Left renal cortex interstitium (tissue), 4 donors: Measurements from ENCODE around the gene GMFB. TPM values are rescaled to one million over a fixed set of nuclear protein-coding genes. Genes with fewer than 3 reads are reported as not detected.

Experiments used
- DNase-seq, 4 donors: peaks; one replicate each; pipeline ENCODE4 v3.0.0-alpha.2; 2013; ENCODE audit warnings: low read depth in 4 of 4, low spot score in 2 of 4, missing footprints in 1 of 4
- polyA plus RNA-seq, 4 donors: library from polyadenylated mRNA; unstranded; fragments of 120-200 nt; gene quantifications; one replicate each; pipeline ENCODE4 v1.2.1, GENCODE V29; 2013; ENCODE audit not compliant: insufficient read length in 4 of 4

GMFB gene
- polyA plus RNA-seq, 4 donors: 76.3 to 98.5 (median 95.4) TPM

GRCh38 chr14:54493293-54493692, 4.5 kb upstream of the GMFB start:
- no peak for DNase-seq

- no peak for DNase-seq
These were observed 1.8 kb upstream of the GMFB start for GRCh38 chr14:54490445-54491175.

- no peak for DNase-seq
These were observed 1.1 kb upstream of the GMFB start for GRCh38 chr14:54489731-54490444.

- no peak for DNase-seq
These were observed 521 bp upstream of the GMFB start for GRCh38 chr14:54489318-54489683.

- no peak for DNase-seq
These were observed 498 bp downstream of the GMFB start for GRCh38 chr14:54488318-54488645.

GRCh38 chr14:54487771-54488170, 1.0 kb downstream of the GMFB start:
- no peak for DNase-seq

- no peak for DNase-seq
These were observed 2.1 kb downstream of the GMFB start for GRCh38 chr14:54486685-54487084.

- DNase-seq: no peak
These were observed 4.9 kb downstream of the GMFB start for GRCh38 chr14:54483846-54484245.

GRCh38 chr14:54483073-54483745, 5.6 kb downstream of the GMFB start:
- DNase-seq: no peak

- no peak for DNase-seq
These were observed 7.1 kb downstream of the GMFB start for GRCh38 chr14:54481695-54482094.

- no peak for DNase-seq
These were observed 7.8 kb downstream of the GMFB start for GRCh38 chr14:54480830-54481562.

- DNase-seq: no peak
These were observed 10.1 kb downstream of the GMFB start for GRCh38 chr14:54478636-54479215.

GRCh38 chr14:54475911-54476310, 12.9 kb downstream of the GMFB start:
- DNase-seq: no peak

GRCh38 chr14:54475187-54475899, 13.4 kb downstream of the GMFB start:
- DNase-seq: no peak

GRCh38 chr14:54474232-54474793, 14.5 kb downstream of the GMFB start:
- no peak for DNase-seq

- DNase-seq: no peak
These were observed 16.5 kb downstream of the GMFB start for GRCh38 chr14:54472315-54472714.

- DNase-seq: no peak
These were observed 17.1 kb downstream of the GMFB start for GRCh38 chr14:54471641-54472040.

- no peak for DNase-seq
These were observed 18.1 kb downstream of the GMFB start for GRCh38 chr14:54470701-54471100.

- DNase-seq: no peak
These were observed 21.5 kb downstream of the GMFB start for GRCh38 chr14:54467280-54467679.

GRCh38 chr14:54465654-54466053, 23.1 kb downstream of the GMFB start:
- no peak for DNase-seq
